HG03354 (cell line): Measurements from ENCODE around the gene ITPKB.
"Not testable (repeated sequence)": the region's sequence is repeated elsewhere in the genome, so short reads cannot be mapped to it uniquely, and the experiment has no call there.

Experiments
- ATAC-seq: cut with Tn5 transposase; IDR thresholded peaks from one replicate; pipeline ENCODE4 v1.9.1; 2021; ENCODE audit warnings: mild to moderate bottlenecking; ENCODE audit not compliant: unreplicated experiment, poor library complexity, severe bottlenecking

ITPKB gene

GRCh38 chr1:226598955-226599354 is 140.1 kb downstream of the ITPKB start:
- ATAC-seq: not testable (repeated sequence)

- no peak for ATAC-seq
These were observed 140.6 kb downstream of the ITPKB start for GRCh38 chr1:226598455-226598849.

- no peak for ATAC-seq
These were observed 141.2 kb downstream of the ITPKB start for GRCh38 chr1:226597616-226598454.

- ATAC-seq: no peak
These were observed 142.4 kb downstream of the ITPKB start for GRCh38 chr1:226596531-226597165.

- ATAC-seq: no peak
These were observed 145.5 kb downstream of the ITPKB start for GRCh38 chr1:226593541-226593940.

GRCh38 chr1:226590614-226591013 is 148.5 kb downstream of the ITPKB start:
- ATAC-seq: no peak

- ATAC-seq: no peak
These were observed 149.9 kb downstream of the ITPKB start for GRCh38 chr1:226589008-226589733.

- ATAC-seq: no peak
These were observed 150.6 kb downstream of the ITPKB start for GRCh38 chr1:226588484-226588883.

GRCh38 chr1:226586650-226587422 is 152.2 kb downstream of the ITPKB start:
- ATAC-seq: no peak

GRCh38 chr1:226586116-226586515 is 153.0 kb downstream of the ITPKB start:
- ATAC-seq: no peak

GRCh38 chr1:226584164-226584563 is 154.9 kb downstream of the ITPKB start:
- no peak for ATAC-seq

- ATAC-seq: no peak
These were observed 156.1 kb downstream of the ITPKB start for GRCh38 chr1:226582966-226583365.
